Ovary (tissue), 3 donors: ENCODE measurements around the gene LNPEP.

Experiments
- CTCF ChIP-seq, 3 donors: fragments of 450-650 bp in 2 of 3; fragments of 200-600 bp in 1 of 3; IDR thresholded peaks; one replicate each; pipeline versions ENCODE4 v1.5.1 to v1.8.0; 2016 to 2022; ENCODE audit warnings: antibody characterized with exemption in 3 of 3, mild to moderate bottlenecking in 1 of 3
- POLR2A ChIP-seq: fragments of 450-650 bp; IDR thresholded peaks from one replicate; pipeline ENCODE4 v1.6.1; 2017; ENCODE audit warnings: antibody characterized with exemption, mild to moderate bottlenecking, moderate library complexity
- donor health status: DM: no; HTN: no; CAD: no.

- TF ChIP-seq CTCF (IDR thresholded peaks at IDR 0.05) (no peak), POLR2A (no peak)
Measured at GRCh38 chr5:97010606-97011005, 74.7 kb downstream of the LNPEP start.
